ENCODE measurements around the gene ZDHHC3.

- TF ChIP-seq REST (IDR thresholded peaks at IDR 0.05) (no peak), YY1 (IDR thresholded peaks at IDR 0.05) (no peak), CTCF (IDR thresholded peaks at IDR 0.05; ENCODE audit: low read depth, low read length, missing input control) (no peak), MAX (IDR thresholded peaks at IDR 0.05) (no peak), RXRA (IDR thresholded peaks at IDR 0.05) (no peak), GABPA (IDR thresholded peaks at IDR 0.05 in 1 of 2, conservative IDR thresholded peaks at IDR 0.05 in 1 of 2) (no peak)
Measured at GRCh38 chr3:45003406-45003805, 27.4 kb upstream of the ZDHHC3 start.

All from liver (tissue), 3 donors.